HCT116 (cell line): Measurements from ENCODE around the gene GFOD1. TPM values are rescaled to one million over a fixed set of nuclear protein-coding genes. Genes with fewer than 3 reads are reported as not detected.

Experiments
- ATAC-seq: fragments of 200-7000 bp; cut with Tn5 transposase; 2 replicates; pipeline ENCODE4 v1.9.1; 2020; ENCODE audit warnings: mild to moderate bottlenecking, moderate library complexity
- BruUV-seq: library from RNA; stranded (reverse); fragments of 400-500 nt; replicated peaks from 2 replicates; lab custom pipeline; 2021; lab: Mats Ljungman, UMichigan
- CTCF ChIA-PET: fragments of 300-600 bp; sonication (Branson Sonifier 250); formaldehyde crosslinking; loops from one replicate; lab custom pipeline; 2021; ENCODE audit warnings: antibody characterized with exemption; lab: Charles Lee
- POLR2A ChIA-PET: fragments of 300-600, 350-600 bp; sonication (Branson Sonifier 250); formaldehyde crosslinking; loops from one replicate; lab custom pipeline; 2021; ENCODE audit warnings: antibody characterized with exemption; lab: Charles Lee
- RAD21 ChIA-PET, 2 experiments: fragments of 300-600 bp; sonication (Branson Sonifier 250); formaldehyde crosslinking; loops; one replicate each; lab custom pipeline; 2023; ENCODE audit warnings: low total read pairs in 2 of 2; ENCODE audit not compliant: uncharacterized antibody in 2 of 2, unreplicated experiment in 2 of 2, low non-redundant PET in 1 of 2; lab: Charles Lee
- DNase-seq: peaks from one replicate; pipeline ENCODE4 v3.0.0-alpha.2; 2010; ENCODE audit warnings: low read depth, low spot score
- H2AFZ ChIP-seq: fragments of 200-600 bp; shearing (Covaris generic), sonication (generic); 2 replicates; pipeline ENCODE4 v1.6.1; 2017; ENCODE audit warnings: low read depth, mixed run types, mixed read lengths, antibody characterized with exemption, low read length; ENCODE audit not compliant: poor library complexity, severe bottlenecking
- H3K27ac ChIP-seq: 2 replicates; pipeline ENCODE4 v1.5.1; 2012; ENCODE audit warnings: low read depth, low read length
- H3K27me3 ChIP-seq: fragments of 200-600 bp; sonication (generic); 2 replicates; pipeline ENCODE4 v1.6.1; 2016; ENCODE audit warnings: mixed run types, low read length, mixed read lengths; ENCODE audit not compliant: insufficient read depth
- H3K36me3 ChIP-seq, 2 experiments: fragments of 200-500 bp in 1 of 2; fragments of 200-600 bp in 1 of 2; sonication (Bioruptor generic) in 1 of 2; sonication (generic) in 1 of 2; 2 replicates each; pipeline versions ENCODE4 v1.5.1 to v1.6.1; 2014 to 2016; ENCODE audit warnings: low read length in 2 of 2, inconsistent platforms in 1 of 2, mixed read lengths in 1 of 2, mixed run types in 1 of 2; ENCODE audit not compliant: insufficient read depth in 2 of 2, control insufficient read depth in 1 of 2
- H3K4me1 ChIP-seq, 2 experiments: fragments of 200-600 bp in 1 of 2; sonication (generic) in 1 of 2; 2 replicates each; pipeline versions ENCODE4 v1.5.1 to v1.6.1; 2012 to 2017; ENCODE audit warnings: low read length in 2 of 2, inconsistent platforms in 1 of 2, mild to moderate bottlenecking in 1 of 2, mixed read lengths in 1 of 2, mixed run types in 1 of 2, moderate library complexity in 1 of 2; ENCODE audit not compliant: insufficient read depth in 2 of 2, control insufficient read depth in 1 of 2
- H3K4me2 ChIP-seq: fragments of 200-600 bp; sonication (generic); 2 replicates; pipeline ENCODE4 v1.6.1; 2017; ENCODE audit warnings: mixed run types, low read length, mixed read lengths
- H3K4me3 ChIP-seq, 2 experiments: fragments of 200-600 bp in 1 of 2; sonication (generic) in 1 of 2; replicated peaks in 1 of 2; 2 replicates each; pipeline ENCODE4 v1.5.1; 2011 to 2016; ENCODE audit warnings: low read length in 2 of 2, control low read depth in 1 of 2, low read depth in 1 of 2, mild to moderate bottlenecking in 1 of 2, mixed read lengths in 1 of 2, mixed run types in 1 of 2
- H3K79me2 ChIP-seq: fragments of 200-600 bp; sonication (generic); 2 replicates; pipeline ENCODE4 v1.6.1; 2017; ENCODE audit warnings: mild to moderate bottlenecking, mixed run types, low read length, moderate library complexity, mixed read lengths; ENCODE audit not compliant: insufficient read depth
- H3K9ac ChIP-seq: fragments of 200-600 bp; sonication (generic); 2 replicates; pipeline ENCODE4 v1.6.1; 2016; ENCODE audit warnings: low read length, mixed read lengths
- H3K9me2 ChIP-seq: fragments of 200-600 bp; sonication (generic), shearing (Covaris generic); 2 replicates; pipeline ENCODE4 v1.6.1; 2017; ENCODE audit warnings: mixed run types, mild to moderate bottlenecking, moderate library complexity; ENCODE audit not compliant: insufficient read depth
- H3K9me3 ChIP-seq, 2 experiments: fragments of 200-500 bp in 1 of 2; fragments of 200-600 bp in 1 of 2; sonication (Bioruptor generic) in 1 of 2; sonication (generic) in 1 of 2; 2 replicates each; pipeline ENCODE4 v1.6.1; 2014 to 2017; ENCODE audit warnings: low read length in 2 of 2, mixed read lengths in 2 of 2, inconsistent platforms in 1 of 2, low read depth in 1 of 2, mild to moderate bottlenecking in 1 of 2, mixed run types in 1 of 2, moderate library complexity in 1 of 2; ENCODE audit not compliant: control insufficient read depth in 1 of 2, insufficient read depth in 1 of 2
- H4K20me1 ChIP-seq: fragments of 200-600 bp; sonication (generic), shearing (Covaris generic); 2 replicates; pipeline ENCODE4 v1.6.1; 2017; ENCODE audit warnings: mixed run types, mild to moderate bottlenecking, moderate library complexity; ENCODE audit not compliant: insufficient read depth
- CBX3 ChIP-seq: IDR thresholded peaks from 2 replicates; pipeline ENCODE4 v1.6.1; 2012; ENCODE audit warnings: low read depth
- CEBPB ChIP-seq: IDR thresholded peaks from 2 replicates; pipeline ENCODE4 v1.6.1; 2012; ENCODE audit warnings: low read depth
- RAD21 ChIP-seq: IDR thresholded peaks from 2 replicates; pipeline ENCODE4 v1.6.1; 2012; ENCODE audit warnings: low read depth, mild to moderate bottlenecking
- REST ChIP-seq: IDR thresholded peaks from 2 replicates; pipeline ENCODE4 v1.6.1; 2012; ENCODE audit warnings: low read depth
- SIN3A ChIP-seq: IDR thresholded peaks from 2 replicates; pipeline ENCODE4 v1.6.1; 2012; ENCODE audit warnings: low read depth
- SRF ChIP-seq: IDR thresholded peaks from 2 replicates; pipeline ENCODE4 v1.6.1; 2012; ENCODE audit warnings: low read depth
- TCF7L2 ChIP-seq: IDR thresholded peaks from 2 replicates; pipeline ENCODE4 v1.7.0; 2011; ENCODE audit warnings: borderline replicate concordance, inconsistent platforms; ENCODE audit not compliant: insufficient read depth, insufficient read length; ENCODE audit errors: extremely low read depth
- YY1 ChIP-seq: IDR thresholded peaks from 2 replicates; pipeline ENCODE4 v1.6.1; 2011; ENCODE audit warnings: low read length, low read depth, moderate library complexity, mild to moderate bottlenecking; ENCODE audit not compliant: insufficient replicate concordance; ENCODE audit errors: extremely low read depth
- ZNF274 ChIP-seq: fragments of 200-500 bp; sonication (Bioruptor generic); IDR thresholded peaks from 2 replicates; pipeline ENCODE4 v1.6.1; 2014; ENCODE audit warnings: mild to moderate bottlenecking, low read depth, low read length, inconsistent platforms
- intact Hi-C: fragments of 100-400 bp; cut with micrococcal nuclease; formaldehyde crosslinking; loops from 2 replicates; pipeline ENCODE4 v1.10.0; 2022
- total RNA-seq: library from RNA; stranded (reverse); gene quantifications from one replicate; pipeline ENCODE4 v1.2.1, GENCODE V29; 2021; ENCODE audit not compliant: unreplicated experiment

The GFOD1 gene
- total RNA-seq, 1 experiment from 2014 or later = 3.8 TPM

- H2AFZ ChIP-seq = no peak overlapping the region
- CTCF ChIA-PET = interaction anchor here (1.4 kb wide), 1 partner anchor 199 kb away, joined by 8 read pairs; no protein-coding TSS in a partner anchor
- H3K9me2 ChIP-seq = no peaks in the 10 kb centered on the region
- H3K79me2 ChIP-seq = no peaks in the 10 kb centered on the region
- BruUV-seq = no TSS peak
- ATAC-seq (no peak), DNase-seq (no peak)
- no peak overlapping the region for H3K9ac ChIP-seq
- TF ChIP-seq RAD21 = no peak
- no peak for TF ChIP-seq ZNF274
- TF ChIP-seq SIN3A = no peak
- TF ChIP-seq CBX3 = no peak
- no peak for TF ChIP-seq SRF
- no peak for TF ChIP-seq TCF7L2
- no peak for TF ChIP-seq CEBPB
- TF ChIP-seq REST = no peak
- no peak for TF ChIP-seq YY1
- no peak overlapping the region for H3K4me3 ChIP-seq
- H3K27ac ChIP-seq = no peak overlapping the region
- H3K4me1 ChIP-seq = no peaks in the 10 kb centered on the region
- no peak overlapping the region for H3K4me2 ChIP-seq
- RAD21 ChIA-PET = no interaction called here
- no peaks in the 10 kb centered on the region for H4K20me1 ChIP-seq
- no peaks in the 10 kb centered on the region for H3K27me3 ChIP-seq
- no peaks in the 10 kb centered on the region for H3K36me3 ChIP-seq
- POLR2A ChIA-PET = no interaction called here
- no peaks in the 10 kb centered on the region for H3K9me3 ChIP-seq
- intact Hi-C loops = no loop called here
These were observed 49.6 kb upstream of the GFOD1 start for GRCh38 chr6:13536796-13537526.
